Measurements from ENCODE around the gene BTLA. TPM values are rescaled to one million over a fixed set of nuclear protein-coding genes. Genes with fewer than 3 reads are reported as not detected.

Gene BTLA
- total RNA-seq, 1 donor from 2014 or later = 3.9 TPM

DNA sequence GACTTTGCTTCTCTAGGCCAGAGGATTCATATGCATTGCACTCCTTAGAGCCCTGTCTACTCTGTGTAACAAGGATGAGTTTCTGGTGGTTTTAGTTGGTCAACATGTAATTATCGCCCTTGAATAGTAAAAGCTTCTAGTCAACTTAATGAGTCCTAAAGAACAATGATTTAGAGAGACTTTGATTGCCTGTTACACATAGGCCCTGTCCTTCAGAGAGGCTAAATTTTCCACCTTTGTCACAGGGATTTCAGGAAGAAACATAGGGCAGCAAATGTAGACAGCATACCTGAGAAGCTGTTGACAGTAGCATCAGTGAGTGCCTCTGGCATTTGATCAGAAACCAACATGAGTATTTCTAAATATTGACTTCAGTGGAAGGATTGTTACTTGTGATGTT is 7.1 kb downstream of the BTLA start:
- Histone ChIP-seq H3K4me3 (no peak overlapping the region), H3K27ac (no peak overlapping the region), H3K4me2 (no peak overlapping the region), H3K27me3 (no peaks in the 10 kb centered on the region), H4K20me1 (ENCODE audit: low read depth) (no peaks in the 10 kb centered on the region), H2AFZ (replicated peaks) (no peak overlapping the region), H3K79me2 (ENCODE audit: low read depth) (no peaks in the 10 kb centered on the region), H3K9me3 (ENCODE audit: low read depth) (no peaks in the 10 kb centered on the region), H3F3A (ENCODE audit: low read depth) (no peaks in the 10 kb centered on the region), H3K36me3 (no peaks in the 10 kb centered on the region), H3K9ac (no peak overlapping the region), H3K4me1 (no peaks in the 10 kb centered on the region)
- no peaks in the 10 kb centered on the region for H3K4me1 Mint-ChIP-seq
- H3K4me3 Mint-ChIP-seq = no peak overlapping the region
- no peak for DNase-seq (ENCODE audit: low spot score)
- no peaks in the 10 kb centered on the region for H3K9me3 Mint-ChIP-seq
- no peaks in the 10 kb centered on the region for H3K36me3 Mint-ChIP-seq
- no peaks in the 10 kb centered on the region for H3K27me3 Mint-ChIP-seq (ENCODE audit: insufficient read depth, low read depth)
- TF ChIP-seq, protein P1, sequence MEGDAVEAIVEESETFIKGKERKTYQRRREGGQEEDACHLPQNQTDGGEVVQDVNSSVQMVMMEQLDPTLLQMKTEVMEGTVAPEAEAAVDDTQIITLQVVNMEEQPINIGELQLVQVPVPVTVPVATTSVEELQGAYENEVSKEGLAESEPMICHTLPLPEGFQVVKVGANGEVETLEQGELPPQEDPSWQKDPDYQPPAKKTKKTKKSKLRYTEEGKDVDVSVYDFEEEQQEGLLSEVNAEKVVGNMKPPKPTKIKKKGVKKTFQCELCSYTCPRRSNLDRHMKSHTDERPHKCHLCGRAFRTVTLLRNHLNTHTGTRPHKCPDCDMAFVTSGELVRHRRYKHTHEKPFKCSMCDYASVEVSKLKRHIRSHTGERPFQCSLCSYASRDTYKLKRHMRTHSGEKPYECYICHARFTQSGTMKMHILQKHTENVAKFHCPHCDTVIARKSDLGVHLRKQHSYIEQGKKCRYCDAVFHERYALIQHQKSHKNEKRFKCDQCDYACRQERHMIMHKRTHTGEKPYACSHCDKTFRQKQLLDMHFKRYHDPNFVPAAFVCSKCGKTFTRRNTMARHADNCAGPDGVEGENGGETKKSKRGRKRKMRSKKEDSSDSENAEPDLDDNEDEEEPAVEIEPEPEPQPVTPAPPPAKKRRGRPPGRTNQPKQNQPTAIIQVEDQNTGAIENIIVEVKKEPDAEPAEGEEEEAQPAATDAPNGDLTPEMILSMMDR (IDR thresholded peaks at IDR 0.05) = no peak
- no peak for TF ChIP-seq EZH2 (IDR thresholded peaks at IDR 0.05)
- H3K27ac Mint-ChIP-seq = no peak overlapping the region

DNA sequence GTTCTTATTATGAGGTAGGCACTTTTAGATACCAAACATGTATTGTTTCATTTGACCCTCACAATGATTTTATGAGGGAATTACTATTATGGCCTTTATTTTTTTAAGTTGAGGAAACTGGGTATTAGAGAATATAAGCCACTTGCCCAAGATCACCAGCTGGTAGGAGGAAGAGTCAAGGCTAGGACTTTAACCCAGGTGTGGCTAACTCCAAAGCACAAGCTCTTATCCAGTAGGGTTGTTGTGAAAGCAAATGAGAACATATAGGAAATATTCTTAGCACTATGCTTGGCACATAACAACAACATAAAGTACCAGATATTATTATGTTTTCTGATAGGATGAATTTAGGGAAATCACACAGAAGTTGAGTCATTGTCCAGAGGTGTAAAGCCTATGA is 7.9 kb downstream of the BTLA start:
- Mint-ChIP-seq H3K27me3 (ENCODE audit: insufficient read depth, low read depth) (no peaks in the 10 kb centered on the region), H3K4me3 (no peak overlapping the region), H3K4me1 (no peaks in the 10 kb centered on the region), H3K9me3 (no peaks in the 10 kb centered on the region), H3K36me3 (no peaks in the 10 kb centered on the region), H3K27ac (no peak overlapping the region)
- Histone ChIP-seq H3K4me2 (no peak overlapping the region), H3K4me3 (no peak overlapping the region), H3K27ac (no peak overlapping the region), H3K36me3 (no peaks in the 10 kb centered on the region), H2AFZ (replicated peaks) (no peak overlapping the region), H4K20me1 (ENCODE audit: low read depth) (no peaks in the 10 kb centered on the region), H3K27me3 (no peaks in the 10 kb centered on the region), H3K79me2 (ENCODE audit: low read depth) (no peaks in the 10 kb centered on the region), H3K9ac (no peak overlapping the region), H3K4me1 (no peaks in the 10 kb centered on the region), H3K9me3 (ENCODE audit: low read depth) (no peaks in the 10 kb centered on the region), H3F3A (ENCODE audit: low read depth) (no peaks in the 10 kb centered on the region)
- TF ChIP-seq, protein P1 (IDR thresholded peaks at IDR 0.05) = no peak
- TF ChIP-seq EZH2phosphoT487 (IDR thresholded peaks at IDR 0.05) (no peak), EZH2 (IDR thresholded peaks at IDR 0.05) (no peak)
- no peak for DNase-seq (ENCODE audit: low spot score)

DNA sequence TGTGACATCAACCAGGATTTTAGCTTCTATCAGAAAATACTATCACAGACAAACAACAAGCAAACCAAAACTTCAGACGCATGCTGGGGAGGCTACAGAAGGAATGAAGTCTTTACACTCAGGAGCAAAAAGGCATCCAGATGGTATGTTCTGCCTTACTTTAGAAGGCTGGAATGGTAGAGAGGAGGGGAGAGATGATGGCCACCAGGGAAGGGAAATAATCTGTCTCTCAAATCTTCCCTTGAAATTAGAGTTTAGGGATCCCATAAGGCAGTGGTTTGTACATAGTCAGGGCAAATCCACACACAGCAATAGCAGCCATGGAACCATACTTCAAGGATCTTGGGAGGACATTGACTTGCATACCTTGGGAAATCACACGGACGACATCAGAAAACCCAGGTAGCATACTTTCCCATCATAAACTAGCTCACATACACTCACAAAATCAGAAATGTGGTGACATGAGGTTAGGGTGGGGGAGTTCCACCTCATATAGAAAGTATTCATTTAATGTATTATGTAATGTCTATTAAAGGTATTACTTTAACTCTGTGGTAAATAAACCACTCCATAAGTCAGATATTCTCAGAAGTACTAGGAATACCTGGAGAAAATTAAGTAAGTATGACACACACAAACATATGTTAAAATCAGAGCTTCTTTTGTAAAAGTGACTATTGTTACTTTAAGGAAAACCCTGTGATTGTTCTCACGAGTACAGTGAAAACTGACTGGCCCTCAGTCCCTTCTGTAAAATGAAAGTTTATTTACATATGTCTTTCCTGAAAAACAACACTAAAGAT is 9.4 kb downstream of the BTLA start:
- no peaks in the 10 kb centered on the region for H3K9me3 Mint-ChIP-seq
- H3K4me1 Mint-ChIP-seq = no peaks in the 10 kb centered on the region
- no peaks in the 10 kb centered on the region for H3K4me1 ChIP-seq
- H3K79me2 ChIP-seq (ENCODE audit: low read depth) = no peaks in the 10 kb centered on the region
- no peaks in the 10 kb centered on the region for H3F3A ChIP-seq (ENCODE audit: low read depth)
- no peaks in the 10 kb centered on the region for H3K36me3 Mint-ChIP-seq
- H3K4me3 Mint-ChIP-seq = no peak overlapping the region
- no peak for DNase-seq (ENCODE audit: low spot score)
- no peak overlapping the region for H3K27ac Mint-ChIP-seq
- H3K4me2 ChIP-seq = no peak overlapping the region
- no peaks in the 10 kb centered on the region for H3K27me3 ChIP-seq
- no peaks in the 10 kb centered on the region for H3K9me3 ChIP-seq (ENCODE audit: low read depth)
- H3K9ac ChIP-seq = no peak overlapping the region
- TF ChIP-seq EZH2 (IDR thresholded peaks at IDR 0.05) (no peak), EZH2phosphoT487 (IDR thresholded peaks at IDR 0.05) (no peak)
- TF ChIP-seq, protein P1 (IDR thresholded peaks at IDR 0.05) = no peak
- H3K27me3 Mint-ChIP-seq (ENCODE audit: insufficient read depth, low read depth) = no peaks in the 10 kb centered on the region
- no peak overlapping the region for H2AFZ ChIP-seq (replicated peaks)
- H3K27ac ChIP-seq = no peak overlapping the region
- H3K4me3 ChIP-seq = no peak overlapping the region
- no peaks in the 10 kb centered on the region for H4K20me1 ChIP-seq (ENCODE audit: low read depth)
- no peaks in the 10 kb centered on the region for H3K36me3 ChIP-seq
